Ishikawa (cell line): ENCODE measurements around the gene SLX4.

ENCODE experiments used
- CREB1 ChIP-seq: IDR thresholded peaks from 2 replicates; pipeline ENCODE4 v1.6.1; 2012; ENCODE audit warnings: low read depth
- EP300 ChIP-seq: IDR thresholded peaks from 2 replicates; pipeline ENCODE4 v1.6.1; 2012; ENCODE audit warnings: borderline replicate concordance
- FOXM1 ChIP-seq: IDR thresholded peaks from 2 replicates; pipeline ENCODE4 v1.6.1; 2012; ENCODE audit warnings: low read depth, borderline replicate concordance
- NFIC ChIP-seq: IDR thresholded peaks from 2 replicates; pipeline ENCODE4 v1.6.1; 2012
- RAD21 ChIP-seq: IDR thresholded peaks from 2 replicates; pipeline ENCODE4 v1.6.1; 2012; ENCODE audit warnings: low read depth
- TAF1 ChIP-seq: IDR thresholded peaks from 2 replicates; pipeline ENCODE4 v1.6.1; 2012; ENCODE audit warnings: low read depth, mild to moderate bottlenecking
- TCF12 ChIP-seq: IDR thresholded peaks from 2 replicates; pipeline ENCODE4 v1.6.1; 2012; ENCODE audit warnings: low read depth
- TEAD4 ChIP-seq: IDR thresholded peaks from 2 replicates; pipeline ENCODE4 v1.6.1; 2012
- YY1 ChIP-seq: IDR thresholded peaks from 2 replicates; pipeline ENCODE4 v1.6.1; 2012; ENCODE audit warnings: low read depth
- TF ChIP-seq, protein P1 (sequence below): IDR thresholded peaks from 2 replicates; pipeline ENCODE4 v1.6.1; 2012
- TF ChIP-seq, protein P2 (sequence below): IDR thresholded peaks from 2 replicates; pipeline ENCODE4 v1.6.1; 2012; ENCODE audit warnings: low read depth, mild to moderate bottlenecking
- TF ChIP-seq, protein P3 (sequence below): IDR thresholded peaks from 2 replicates; pipeline ENCODE4 v1.6.1; 2012

DNA sequence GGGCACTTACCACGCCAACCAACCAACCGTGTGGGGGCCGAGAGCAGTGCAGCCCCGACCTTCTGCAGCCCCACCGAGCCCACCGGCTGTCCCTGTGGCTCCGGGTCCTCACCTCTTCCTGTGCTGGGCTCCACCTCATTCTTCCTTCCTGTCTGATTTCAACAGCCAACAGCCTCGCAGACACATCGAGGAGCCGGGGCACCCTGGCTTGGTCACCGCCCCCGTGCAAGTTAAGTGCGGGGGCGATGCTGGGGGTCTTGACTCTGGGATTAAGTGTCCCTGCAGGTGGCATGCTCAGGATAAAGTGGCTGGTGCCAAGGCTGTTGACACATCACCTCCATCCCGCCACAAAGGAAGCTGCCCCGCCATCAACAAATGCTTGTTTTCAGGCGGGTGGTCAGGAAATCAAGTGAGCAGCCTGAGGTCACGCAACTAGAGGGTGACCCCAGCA lies 34.1 kb downstream of the SLX4 start, which contains the start of gene NLRC3:
- no peak for TF ChIP-seq FOXM1
- TF ChIP-seq EP300, result no peak
- TF ChIP-seq, protein P1, sequence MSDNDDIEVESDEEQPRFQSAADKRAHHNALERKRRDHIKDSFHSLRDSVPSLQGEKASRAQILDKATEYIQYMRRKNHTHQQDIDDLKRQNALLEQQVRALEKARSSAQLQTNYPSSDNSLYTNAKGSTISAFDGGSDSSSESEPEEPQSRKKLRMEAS, result no peak
- TF ChIP-seq TCF12, result no peak
- TF ChIP-seq YY1, result no peak
- TF ChIP-seq NFIC, result no peak
- TF ChIP-seq TAF1, result no peak
- no peak for TF ChIP-seq RAD21
- TF ChIP-seq TEAD4, result no peak
- TF ChIP-seq, protein P2, sequence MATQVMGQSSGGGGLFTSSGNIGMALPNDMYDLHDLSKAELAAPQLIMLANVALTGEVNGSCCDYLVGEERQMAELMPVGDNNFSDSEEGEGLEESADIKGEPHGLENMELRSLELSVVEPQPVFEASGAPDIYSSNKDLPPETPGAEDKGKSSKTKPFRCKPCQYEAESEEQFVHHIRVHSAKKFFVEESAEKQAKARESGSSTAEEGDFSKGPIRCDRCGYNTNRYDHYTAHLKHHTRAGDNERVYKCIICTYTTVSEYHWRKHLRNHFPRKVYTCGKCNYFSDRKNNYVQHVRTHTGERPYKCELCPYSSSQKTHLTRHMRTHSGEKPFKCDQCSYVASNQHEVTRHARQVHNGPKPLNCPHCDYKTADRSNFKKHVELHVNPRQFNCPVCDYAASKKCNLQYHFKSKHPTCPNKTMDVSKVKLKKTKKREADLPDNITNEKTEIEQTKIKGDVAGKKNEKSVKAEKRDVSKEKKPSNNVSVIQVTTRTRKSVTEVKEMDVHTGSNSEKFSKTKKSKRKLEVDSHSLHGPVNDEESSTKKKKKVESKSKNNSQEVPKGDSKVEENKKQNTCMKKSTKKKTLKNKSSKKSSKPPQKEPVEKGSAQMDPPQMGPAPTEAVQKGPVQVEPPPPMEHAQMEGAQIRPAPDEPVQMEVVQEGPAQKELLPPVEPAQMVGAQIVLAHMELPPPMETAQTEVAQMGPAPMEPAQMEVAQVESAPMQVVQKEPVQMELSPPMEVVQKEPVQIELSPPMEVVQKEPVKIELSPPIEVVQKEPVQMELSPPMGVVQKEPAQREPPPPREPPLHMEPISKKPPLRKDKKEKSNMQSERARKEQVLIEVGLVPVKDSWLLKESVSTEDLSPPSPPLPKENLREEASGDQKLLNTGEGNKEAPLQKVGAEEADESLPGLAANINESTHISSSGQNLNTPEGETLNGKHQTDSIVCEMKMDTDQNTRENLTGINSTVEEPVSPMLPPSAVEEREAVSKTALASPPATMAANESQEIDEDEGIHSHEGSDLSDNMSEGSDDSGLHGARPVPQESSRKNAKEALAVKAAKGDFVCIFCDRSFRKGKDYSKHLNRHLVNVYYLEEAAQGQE, result no peak
- TF ChIP-seq, protein P3, sequence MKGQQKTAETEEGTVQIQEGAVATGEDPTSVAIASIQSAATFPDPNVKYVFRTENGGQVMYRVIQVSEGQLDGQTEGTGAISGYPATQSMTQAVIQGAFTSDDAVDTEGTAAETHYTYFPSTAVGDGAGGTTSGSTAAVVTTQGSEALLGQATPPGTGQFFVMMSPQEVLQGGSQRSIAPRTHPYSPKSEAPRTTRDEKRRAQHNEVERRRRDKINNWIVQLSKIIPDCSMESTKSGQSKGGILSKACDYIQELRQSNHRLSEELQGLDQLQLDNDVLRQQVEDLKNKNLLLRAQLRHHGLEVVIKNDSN, result no peak
- TF ChIP-seq CREB1, result no peak
